T-helper 2 cell treated with Interferon-gamma antibody and Interleukin-4, amounts not matched to agents 100 ng/mL and 5 ng/mL, for 36 hours (primary cell): ENCODE measurements around the gene LRP8. TPM values are rescaled to one million over a fixed set of nuclear protein-coding genes. Genes with fewer than 3 reads are reported as not detected.

Experiments used
- intact Hi-C: fragments of 100-400 bp; cut with micrococcal nuclease; formaldehyde crosslinking; loops from one replicate; pipeline ENCODE4 v1.15.1; 2023
- total RNA-seq: library from RNA; stranded (reverse); gene quantifications from 2 replicates; pipeline ENCODE4 v1.2.3, GENCODE V29; 2022

The LRP8 gene
- total RNA-seq, result 57.9 and 64.8 TPM in 2 replicates

DNA sequence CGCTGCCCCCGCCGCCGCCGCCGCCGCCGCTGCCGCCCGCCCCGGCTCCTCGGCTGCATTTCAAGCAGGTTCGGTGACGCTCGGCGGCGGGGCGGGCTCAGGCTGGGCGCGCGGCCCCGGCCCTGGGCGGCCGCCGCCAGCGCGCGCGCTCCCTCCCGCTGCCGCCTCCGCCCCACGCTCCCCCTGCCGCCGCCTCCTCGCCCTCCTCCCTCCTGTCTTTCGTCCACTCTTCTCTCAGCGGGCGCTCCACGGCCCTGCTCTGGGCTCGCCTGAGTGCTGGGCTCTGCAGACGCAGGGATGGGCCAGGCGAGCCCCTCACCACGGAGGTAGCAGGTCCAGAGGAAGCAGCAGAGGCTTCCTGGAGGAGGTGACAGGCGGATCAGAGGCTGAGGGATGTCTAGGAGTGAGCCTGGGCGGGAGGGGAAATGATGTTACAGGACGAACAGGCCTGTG, at the start of gene LRP8:
LRP8 (minus strand) TSS at position 62 of the 453 bp plus-strand sequence. CDS start 158 bp downstream, outside the sequence.
- intact Hi-C loops, result loop anchor here (1.0 to 10.0 kb wide), 10 partner anchors 36 to 1711 kb away; partner anchors contain the start of genes BTF3L4, CC2D1B, IFT25 and LRRC42

DNA sequence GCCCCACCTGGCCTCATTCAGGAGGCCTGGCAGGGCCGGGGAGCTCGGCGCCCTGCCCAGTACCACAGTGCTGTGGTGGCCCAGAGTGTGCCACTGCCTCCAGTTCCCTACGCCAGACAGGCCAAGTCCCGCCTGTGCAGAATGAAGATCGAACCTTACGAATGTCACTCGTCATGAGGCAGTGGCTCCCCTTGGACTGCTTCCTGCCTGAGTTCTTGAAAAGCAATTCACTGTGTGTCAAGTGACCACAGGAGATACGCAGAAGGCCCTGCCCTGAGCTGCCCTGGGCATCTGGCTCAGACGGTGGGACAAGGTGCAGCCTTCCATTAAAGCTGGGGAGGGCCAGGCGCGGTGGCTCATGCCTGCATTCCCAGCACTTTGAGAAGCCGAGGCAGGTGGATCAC, 49.6 kb upstream of the LRP8 start:
- intact Hi-C loops, result no loop called here

DNA sequence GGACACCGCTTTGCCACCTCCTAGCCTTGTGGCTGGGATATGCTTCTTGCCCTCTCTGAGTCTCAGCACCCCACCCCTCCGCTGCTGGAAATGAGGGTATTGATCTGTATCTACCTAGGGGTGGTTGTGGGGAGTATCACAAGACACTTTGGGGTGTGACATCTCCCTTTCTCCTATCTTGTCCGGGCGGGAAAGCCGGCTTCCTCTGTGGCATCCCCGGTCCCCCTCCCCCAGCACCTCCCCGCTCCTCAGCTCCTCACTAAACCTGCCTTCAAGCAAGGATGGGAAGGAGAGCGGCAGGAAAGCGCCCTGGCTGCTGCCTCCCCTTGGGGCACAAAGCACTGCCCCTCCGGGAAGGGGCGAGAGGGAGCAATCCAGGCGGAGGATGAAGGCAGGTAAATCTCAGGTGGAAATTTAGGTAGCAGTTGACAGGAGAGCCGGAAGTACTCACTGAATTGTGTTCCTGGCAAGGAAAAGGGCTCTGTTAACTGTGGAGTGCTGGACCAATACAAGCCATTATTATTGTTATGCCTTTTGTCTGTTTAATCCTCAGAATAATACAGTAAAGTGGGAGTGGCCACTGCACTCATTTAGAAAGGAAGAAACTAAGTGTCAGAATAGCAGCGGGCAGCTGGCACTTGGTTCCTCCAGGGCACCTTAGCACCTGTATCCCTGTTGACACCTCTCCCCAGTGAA, 49.0 kb upstream of the LRP8 start:
- intact Hi-C loops, result no loop called here

DNA sequence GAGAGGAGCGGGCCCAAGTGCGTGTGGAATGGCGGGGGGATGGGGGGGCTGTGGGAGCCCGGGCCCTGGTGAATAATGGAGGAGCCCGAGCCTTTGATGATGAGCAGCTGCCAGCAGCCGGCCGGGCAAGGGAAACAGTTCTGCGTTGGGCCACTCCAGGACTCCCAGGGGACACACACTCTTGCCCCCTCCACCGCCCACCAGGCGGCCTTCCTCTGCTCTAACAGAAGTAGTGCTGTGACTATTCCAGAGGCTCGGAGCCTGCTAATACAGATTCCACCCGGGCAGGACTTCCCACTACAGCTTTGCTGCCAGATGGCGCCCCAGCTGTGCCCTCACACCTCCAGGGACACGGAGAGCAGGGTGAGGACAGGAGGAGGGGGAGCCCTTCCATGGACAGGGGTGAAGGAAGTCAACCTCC, 48.2 kb upstream of the LRP8 start:
- intact Hi-C loops, result no loop called here

DNA sequence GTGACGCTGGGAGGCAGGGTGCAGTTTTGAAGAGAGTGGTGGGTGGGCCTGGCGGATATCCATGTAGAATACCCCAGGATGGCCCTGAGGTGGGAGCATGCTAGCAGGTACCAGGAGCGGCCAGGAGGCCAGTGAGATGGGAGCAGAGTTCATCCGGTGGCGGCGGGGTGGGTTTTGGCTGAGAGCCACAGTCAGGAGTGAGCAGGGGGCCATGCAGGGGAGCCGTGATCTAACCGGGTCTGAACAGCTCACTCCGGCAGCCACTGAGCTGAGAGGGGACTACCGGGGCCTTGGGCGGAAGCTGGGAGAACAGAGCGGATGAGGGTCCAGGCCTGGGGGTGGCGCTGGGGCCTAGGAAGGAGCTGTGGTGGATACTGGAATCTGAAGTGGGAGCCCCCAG, 47.6 kb upstream of the LRP8 start:
- intact Hi-C loops, result no loop called here

DNA sequence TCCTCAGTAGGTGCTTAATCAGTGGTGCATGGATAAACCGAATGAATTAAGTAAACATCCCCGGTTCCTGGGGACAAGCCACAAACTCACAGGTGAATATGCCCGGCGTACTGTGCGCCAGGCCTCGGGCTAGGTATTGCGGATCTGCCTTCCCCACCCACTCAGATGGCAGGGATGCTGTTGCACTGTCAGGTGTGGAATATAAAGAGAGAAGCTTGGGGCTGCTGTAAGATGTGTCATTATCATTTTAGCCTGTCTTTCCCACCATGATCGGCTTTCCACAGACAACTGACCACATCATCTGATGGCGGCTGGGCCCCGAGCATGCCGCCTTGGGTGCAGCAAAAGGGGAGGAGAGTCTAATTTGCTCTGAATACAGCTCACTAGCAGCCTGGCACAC, 45.4 kb upstream of the LRP8 start:
- intact Hi-C loops, result no loop called here

DNA sequence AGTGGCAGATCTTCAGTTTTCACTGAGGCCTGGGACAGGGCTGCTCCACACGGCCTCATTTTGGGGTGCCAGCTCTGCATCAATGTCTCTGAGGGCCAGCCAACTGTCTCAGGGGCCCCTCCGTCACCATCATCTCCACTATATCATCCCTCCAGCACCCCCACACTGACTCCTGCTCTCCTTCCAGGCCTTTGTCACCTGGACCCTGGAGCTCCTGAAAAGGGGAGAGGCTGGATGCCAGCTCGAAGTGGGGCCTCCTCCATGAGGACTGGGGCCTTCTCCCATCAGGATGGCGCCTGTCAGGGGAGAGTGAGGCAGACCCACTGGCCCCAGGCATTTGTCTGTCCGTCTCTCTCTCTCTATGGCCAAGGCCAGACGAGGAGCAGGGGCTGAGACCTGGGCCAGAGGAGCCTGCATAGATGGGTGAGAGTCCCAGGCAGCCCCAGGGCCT, 44.7 kb upstream of the LRP8 start:
- intact Hi-C loops, result no loop called here

DNA sequence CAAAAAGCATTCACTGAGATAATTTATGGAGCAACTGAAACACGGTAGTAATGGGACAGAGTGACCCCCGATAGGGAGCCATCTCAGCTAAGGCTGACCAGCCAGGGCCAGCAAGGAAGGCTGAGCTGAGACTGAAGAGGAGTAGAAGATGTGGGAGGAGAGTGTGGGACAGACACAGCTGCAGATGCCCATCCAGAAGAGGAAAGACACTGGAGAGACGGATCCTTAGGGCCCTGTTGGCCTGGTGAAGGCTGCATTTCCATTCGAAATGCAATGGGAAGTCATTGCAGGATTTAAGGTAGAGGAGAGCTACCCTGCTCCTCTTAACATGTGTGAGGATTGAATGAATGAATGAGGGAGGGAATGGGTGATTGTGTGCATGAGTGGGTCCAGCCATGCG, 44.0 kb upstream of the LRP8 start:
- intact Hi-C loops, result no loop called here

DNA sequence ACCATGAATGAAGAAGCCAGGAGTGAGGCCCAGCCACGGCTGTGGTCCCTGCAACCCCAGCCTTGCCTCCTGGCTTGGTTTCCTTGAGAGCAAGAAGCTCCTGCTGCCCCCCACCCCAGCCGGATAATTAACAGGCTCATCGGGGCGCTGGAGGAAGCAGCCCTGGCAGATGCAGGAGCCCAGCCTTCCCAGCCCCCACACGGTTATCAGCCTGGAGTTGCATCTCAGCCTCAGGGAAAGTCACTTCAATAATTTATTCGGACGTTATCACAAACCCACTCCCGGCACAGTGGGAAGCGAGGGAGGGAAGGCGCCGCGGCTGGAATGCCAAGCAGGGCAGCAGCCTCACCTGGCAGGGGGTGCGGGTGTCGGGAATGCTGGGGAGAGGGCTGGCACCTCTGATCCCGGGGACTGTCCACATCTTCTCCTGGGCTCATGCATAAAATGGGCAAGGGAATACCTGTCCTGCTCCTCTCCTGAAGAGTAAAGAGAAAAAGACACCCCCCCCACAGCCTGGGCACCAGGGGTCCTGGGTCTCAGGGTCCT, 43.3 kb upstream of the LRP8 start:
- intact Hi-C loops, result no loop called here

DNA sequence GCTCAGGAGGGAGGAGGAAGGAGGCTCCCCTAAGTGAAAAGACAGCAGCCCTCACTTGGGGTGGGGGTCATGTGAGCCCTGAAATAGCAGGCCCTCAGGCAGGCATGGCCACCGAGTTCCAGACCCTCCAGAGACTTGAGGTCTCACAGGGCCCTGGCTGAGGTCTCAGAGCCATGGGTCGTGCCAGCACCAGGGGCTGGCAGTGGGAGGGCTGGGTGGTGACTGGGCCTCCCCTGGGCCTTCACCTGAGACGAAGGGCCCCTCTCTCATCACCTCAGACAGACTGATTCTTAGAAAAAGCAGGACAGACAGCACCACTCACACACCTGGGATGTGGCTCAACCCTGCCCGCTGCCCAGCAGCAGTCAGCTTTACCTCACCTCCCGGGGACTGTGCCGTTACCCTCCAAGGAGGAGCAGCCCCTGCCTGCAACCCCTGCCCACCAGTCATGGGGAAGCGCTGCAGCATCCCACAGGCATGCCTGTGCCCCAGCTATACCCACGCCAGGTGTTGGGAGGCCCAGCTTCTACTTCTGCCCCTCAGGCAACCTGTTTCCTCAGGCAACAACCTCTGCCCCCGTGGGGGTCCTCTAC, 42.6 kb upstream of the LRP8 start:
- intact Hi-C loops, result no loop called here

DNA sequence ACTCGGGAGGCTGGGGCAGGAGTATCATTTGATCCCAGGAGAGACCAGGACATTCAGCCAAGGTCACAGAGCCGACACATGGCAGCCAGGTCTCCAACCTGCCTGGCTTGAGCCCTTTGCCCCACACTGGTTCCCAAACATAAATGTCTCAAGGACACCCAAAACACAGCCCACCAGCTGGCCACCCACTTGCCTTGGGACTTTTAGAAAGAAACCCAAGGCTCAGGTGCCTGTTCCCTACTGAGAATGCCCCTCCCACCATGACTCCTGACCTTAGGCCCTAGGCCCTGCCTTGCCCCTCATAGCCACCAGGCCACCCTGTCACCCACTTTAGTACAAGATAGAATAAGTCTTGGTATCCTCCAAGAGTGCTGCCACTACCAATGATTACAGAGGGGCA, 41.9 kb upstream of the LRP8 start:
- intact Hi-C loops, result no loop called here

DNA sequence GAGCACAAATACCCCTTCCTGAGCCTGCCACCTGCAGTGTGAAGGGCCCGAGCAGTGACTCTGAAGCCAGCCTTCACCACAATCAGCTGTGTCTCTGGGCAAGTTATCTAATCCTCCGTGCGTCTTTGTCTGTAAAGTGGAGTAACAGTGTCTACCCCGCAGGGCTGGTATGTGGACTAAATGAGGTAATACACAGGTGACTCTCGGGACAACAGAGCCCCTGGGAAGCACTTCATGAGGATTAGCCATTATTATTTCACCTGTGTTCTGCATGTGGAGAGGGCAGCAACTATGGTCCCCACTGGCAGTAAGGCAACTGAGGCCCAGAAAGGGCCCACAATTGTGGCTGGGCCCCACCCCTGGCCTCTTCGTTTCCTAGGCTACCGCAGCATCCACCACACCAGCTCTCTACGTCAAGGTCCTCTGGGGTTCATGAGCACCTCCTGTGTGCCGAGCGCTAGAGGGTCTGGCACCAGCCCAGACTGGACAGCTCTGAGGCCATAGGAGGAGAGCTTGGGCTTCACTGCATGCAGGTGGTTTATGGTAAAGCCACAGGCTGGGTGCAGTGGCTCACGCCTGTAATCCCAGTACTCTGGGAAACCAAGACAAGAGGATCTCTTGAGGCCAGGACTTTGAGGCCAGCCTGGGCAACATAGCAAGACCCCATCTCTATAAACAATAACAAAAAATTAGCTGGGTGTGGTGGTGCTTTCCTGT, 41.3 kb upstream of the LRP8 start:
- intact Hi-C loops, result no loop called here

DNA sequence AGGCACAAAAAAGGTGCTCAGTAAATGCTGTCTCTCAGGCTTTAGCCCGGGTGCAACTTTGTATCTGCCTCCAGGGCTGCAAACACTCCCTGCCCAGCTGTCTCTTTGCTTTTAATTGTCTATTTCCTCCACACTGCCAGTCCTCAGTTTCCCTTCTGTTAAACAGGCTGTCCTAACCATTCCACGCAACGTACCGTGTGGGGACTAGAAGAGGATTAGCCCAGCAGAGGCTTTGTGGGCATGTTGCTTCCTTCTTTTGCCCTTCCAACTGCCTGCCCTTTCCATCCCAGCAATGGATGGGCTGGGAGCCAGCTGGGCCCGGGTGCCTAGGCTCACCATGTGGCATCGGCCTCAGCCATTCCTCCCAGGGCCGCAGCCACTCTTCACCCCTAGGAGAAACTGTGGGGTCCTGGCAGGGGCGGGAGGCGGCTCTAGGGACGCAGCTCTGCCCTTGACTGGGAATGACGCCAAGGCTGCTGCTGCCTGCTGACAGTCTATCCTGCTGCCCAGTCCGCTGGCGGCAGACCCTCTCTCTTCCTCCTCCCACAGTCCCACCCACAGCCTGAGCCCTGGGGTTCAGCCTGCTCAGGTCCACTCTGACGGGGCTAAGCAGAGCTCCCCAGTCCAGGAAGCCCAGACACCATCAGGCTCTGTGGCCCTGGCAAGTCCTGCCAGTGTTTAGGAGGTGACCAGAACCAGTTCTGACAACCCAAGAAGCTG, 40.6 kb upstream of the LRP8 start:
- intact Hi-C loops, result loop anchor here (1.0 kb wide), 1 partner anchor 40 kb away; the partner anchor contains the start of gene LRP8

DNA sequence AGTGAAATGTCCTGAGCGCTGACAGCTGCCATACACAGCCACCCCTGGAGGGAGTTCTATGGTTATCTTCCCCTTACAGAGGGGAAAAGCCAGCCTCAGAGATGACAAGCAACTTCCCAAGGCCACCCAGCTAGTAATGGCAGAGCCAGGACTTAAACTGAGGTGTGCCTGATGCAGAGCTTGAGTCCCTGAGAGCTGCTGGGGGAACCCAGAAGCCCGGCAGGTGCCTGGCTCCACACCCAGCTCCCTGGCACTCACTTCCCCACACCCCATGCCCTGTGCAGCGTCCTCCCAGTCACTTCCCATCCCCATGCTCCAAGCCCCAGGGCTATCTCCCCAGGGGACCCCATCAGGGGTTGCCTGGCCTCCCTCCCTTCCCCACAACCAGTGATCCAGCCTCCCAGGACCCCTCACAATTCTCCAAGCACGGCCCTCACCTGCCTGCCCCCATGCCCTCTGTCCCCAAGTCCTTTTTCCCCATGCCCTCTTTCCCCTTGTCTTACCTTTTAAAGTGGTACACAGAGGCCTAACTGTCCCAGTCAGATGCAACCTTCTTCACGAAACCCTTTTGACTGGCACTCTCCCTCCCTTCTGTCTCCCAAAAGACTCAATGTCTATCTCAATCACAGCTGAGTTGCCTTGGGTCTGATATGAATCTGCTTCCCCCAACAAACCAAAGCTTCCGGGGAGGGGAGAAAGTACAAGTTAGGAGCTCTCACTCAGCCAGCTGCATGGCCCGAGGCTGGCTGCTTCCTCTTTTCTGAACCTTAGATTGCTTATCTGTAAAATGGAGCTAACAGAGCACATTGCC, 39.8 kb upstream of the LRP8 start:
- intact Hi-C loops, result loop anchor here (1.0 kb wide), 1 partner anchor 39 kb away; the partner anchor contains the start of gene LRP8

DNA sequence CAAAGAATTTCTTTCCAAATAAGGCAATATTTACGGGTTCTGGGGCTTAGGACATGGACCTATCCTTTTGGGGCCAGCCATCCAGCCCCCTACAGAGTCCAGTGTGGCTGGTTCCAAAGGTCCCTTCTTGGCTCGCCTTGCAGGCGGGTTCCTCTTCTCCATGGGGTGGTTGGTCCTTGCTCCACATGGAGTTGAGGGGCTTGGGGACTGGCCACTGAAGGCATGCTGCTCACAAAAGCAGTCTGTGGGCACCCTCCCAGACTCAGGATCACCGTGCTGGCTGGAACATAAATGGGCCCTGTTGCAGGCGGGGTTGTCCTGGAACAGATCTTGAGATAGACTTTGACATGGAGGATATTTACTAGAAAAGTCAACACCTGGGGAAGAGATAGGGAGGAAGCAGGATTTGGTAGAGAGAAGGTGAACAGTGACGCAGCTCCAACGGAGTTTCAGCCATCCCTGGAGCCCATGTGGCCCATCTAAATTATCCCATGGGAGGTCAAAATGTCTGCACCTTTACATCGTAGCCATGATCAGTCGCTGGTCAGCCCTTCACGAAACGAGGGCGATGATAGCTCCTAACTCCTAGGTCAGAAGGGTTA, 39.1 kb upstream of the LRP8 start:
- intact Hi-C loops, result no loop called here

DNA sequence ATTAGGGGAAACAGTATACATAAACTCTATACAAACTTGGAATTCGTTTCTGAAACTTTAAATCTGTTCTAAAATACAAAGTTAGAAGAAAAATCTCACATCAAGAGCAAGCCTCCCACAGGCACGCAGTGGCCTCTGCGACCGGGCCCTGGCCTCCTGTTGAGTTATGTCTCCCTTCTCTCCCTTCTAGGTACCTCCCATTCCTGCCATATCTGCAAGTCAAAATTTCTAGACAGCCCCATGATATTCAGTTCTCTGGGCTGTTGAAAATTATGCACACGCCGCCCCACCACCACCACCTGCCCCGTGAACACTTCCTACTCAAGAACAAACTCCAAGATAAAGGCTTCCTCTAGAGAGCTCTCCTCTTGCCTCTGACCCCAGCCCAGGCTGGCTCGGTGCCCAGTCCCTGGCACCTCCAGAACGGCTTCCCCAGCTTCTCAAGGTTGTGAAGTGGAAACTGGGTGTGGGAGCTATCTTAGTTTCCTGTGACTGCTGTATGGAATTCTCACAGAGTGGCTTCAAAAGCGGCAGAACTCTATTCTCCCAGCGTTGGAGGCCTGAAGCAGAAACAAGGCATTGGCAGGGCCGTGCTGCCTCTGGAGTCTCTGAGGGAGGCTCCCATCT, 37.7 kb upstream of the LRP8 start:
- intact Hi-C loops, result no loop called here

DNA sequence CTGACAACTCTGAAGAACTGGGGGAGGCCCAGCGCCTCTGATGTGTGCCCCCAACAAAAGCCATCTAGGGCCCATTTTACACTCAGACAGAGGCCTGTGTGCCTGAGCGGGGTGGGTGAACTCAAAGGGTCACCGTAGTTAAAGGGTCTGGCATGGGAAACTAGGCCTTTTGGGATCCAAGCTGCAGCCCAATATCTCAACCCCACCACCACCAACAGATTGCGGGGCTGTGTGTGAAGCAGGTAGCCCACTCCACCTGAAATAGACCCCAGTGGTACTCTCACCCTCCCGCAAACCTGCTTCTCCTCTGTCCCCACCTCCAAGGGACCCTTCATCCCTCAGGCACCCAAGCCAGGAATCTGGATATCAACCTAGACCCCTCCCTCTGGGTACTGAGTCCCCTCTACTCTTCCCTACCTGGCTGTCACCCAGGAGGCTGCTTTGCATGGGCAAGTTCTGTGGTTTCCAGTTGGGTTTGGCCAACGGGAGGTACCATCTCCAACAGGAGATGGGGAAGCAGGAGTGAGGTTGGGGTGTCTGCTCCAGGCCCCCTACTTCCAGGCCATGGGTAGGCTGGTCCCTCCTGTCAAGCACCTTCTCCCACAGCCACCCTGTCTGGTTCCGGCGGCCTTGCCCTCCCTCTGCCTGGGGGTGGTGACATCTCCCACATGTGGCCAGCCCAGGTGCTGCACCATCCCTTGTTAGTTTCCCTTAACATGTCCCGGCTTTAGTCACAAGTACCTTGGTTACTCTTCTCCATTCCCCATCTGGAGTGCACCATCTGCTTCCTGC, 35.2 kb upstream of the LRP8 start:
- intact Hi-C loops, result no loop called here

DNA sequence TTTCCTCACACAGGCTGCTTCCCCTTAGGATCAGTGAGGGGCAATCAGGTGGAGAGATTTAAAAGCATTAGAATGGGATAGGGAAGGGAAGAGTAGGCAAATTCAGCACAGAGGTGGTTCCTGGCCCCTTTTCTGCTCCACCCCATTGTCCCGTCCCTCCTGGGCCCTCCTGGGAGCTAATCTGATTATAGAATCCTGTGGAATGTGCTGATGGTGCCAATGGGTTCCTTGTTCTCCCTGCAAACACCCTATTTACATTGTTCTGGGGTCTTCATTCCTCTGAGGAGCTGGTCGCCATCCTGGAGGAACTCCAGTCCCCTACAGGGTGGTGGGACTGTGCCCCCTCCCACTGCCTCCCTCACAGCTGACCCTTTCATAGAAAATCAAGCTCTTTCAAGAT, 34.4 kb upstream of the LRP8 start:
- intact Hi-C loops, result no loop called here

DNA sequence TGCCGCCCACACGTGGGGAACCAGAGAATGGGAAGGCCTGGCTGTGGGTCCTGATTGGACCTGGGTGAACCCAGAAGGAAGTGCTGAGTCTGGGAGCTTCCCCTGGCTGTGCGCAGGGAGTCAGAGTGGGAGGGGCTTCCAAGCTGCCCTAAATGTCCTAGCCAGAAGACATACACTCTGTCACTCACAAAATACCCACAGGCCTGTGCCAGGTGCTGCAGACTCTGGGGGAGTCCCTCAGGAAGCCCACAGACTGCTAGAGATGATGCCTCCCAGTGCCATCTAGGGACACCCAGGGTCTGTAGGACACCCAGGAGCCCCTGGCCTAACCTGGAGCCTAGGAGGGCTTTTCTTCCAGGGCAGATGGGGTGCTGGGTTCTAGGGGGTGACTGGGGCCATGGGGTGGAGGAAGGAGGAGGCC, 33.7 kb upstream of the LRP8 start:
- intact Hi-C loops, result no loop called here
